CD4-positive, alpha-beta memory T cell (primary cell): ENCODE data around the gene RMRP. TPM values are rescaled to one million over a fixed set of nuclear protein-coding genes. Genes with fewer than 3 reads are reported as not detected.
"Not testable (repeated sequence)": the region's sequence is repeated elsewhere in the genome, so short reads cannot be mapped to it uniquely, and the experiment has no call there.

ENCODE experiments used
- CTCF ChIA-PET: fragments of 350-600 bp; sonication (Branson Sonifier 250); formaldehyde crosslinking; loops from one replicate; lab custom pipeline; 2021; ENCODE audit warnings: inconsistent platforms; ENCODE audit not compliant: partially characterized antibody; lab: Charles Lee
- POLR2A ChIA-PET: fragments of 350-600 bp; sonication (Branson Sonifier 250); formaldehyde crosslinking; loops from one replicate; lab custom pipeline; 2021; ENCODE audit not compliant: partially characterized antibody; lab: Charles Lee
- DNase-seq, 5 donors: peaks; one replicate each; pipeline versions ENCODE4 v3.0.0 to v3.0.0-alpha.2; 2020 to 2022; ENCODE audit warnings: mixed read lengths in 1 of 5
- H3K27ac ChIP-seq: one replicate; pipeline ENCODE4 v1.7.0; 2013; ENCODE audit warnings: low read depth, low read length
- H3K27me3 ChIP-seq: 2 replicates; pipeline ENCODE4 v1.7.0; 2013; ENCODE audit warnings: mild to moderate bottlenecking, low read length, moderate library complexity; ENCODE audit not compliant: insufficient read depth
- H3K36me3 ChIP-seq: 2 replicates; pipeline ENCODE4 v1.7.0; 2013; ENCODE audit warnings: mild to moderate bottlenecking, low read length, moderate library complexity; ENCODE audit not compliant: insufficient read depth
- H3K4me1 ChIP-seq: 2 replicates; pipeline ENCODE4 v1.7.0; 2013; ENCODE audit warnings: mild to moderate bottlenecking, low read length, moderate library complexity; ENCODE audit not compliant: insufficient read depth
- H3K4me3 ChIP-seq, 2 donors: one replicate each; pipeline ENCODE4 v1.7.0; 2013; ENCODE audit warnings: low read length in 2 of 2, mild to moderate bottlenecking in 1 of 2
- H3K9me3 ChIP-seq, 2 donors: one replicate each; pipeline ENCODE4 v1.7.0; 2013; ENCODE audit warnings: low read length in 2 of 2, control low read depth in 1 of 2; ENCODE audit not compliant: control insufficient read depth in 1 of 2
- H3K27ac Mint-ChIP-seq, 7 donors: one replicate each; pipeline ENCODE4 v1.8.0; 2020 to 2021; ENCODE audit warnings: mixed read lengths in 7 of 7, mild to moderate bottlenecking in 6 of 7, inconsistent platforms in 3 of 7, moderate library complexity in 3 of 7
- H3K27me3 Mint-ChIP-seq, 2 donors: one replicate each; pipeline ENCODE4 v1.8.0; 2020 to 2021; ENCODE audit warnings: mixed read lengths in 2 of 2
- H3K36me3 Mint-ChIP-seq, 2 donors: one replicate each; pipeline ENCODE4 v1.8.0; 2020 to 2021; ENCODE audit warnings: mixed read lengths in 2 of 2, inconsistent platforms in 1 of 2, mild to moderate bottlenecking in 1 of 2
- H3K4me1 Mint-ChIP-seq, 4 donors: one replicate each; pipeline ENCODE4 v1.8.0; 2020 to 2021; ENCODE audit warnings: mixed read lengths in 4 of 4, mild to moderate bottlenecking in 1 of 4
- H3K4me3 Mint-ChIP-seq, 8 donors: one replicate each; pipeline ENCODE4 v1.8.0; 2020 to 2021; ENCODE audit warnings: mixed read lengths in 8 of 8, mild to moderate bottlenecking in 7 of 8, moderate library complexity in 6 of 8, inconsistent platforms in 3 of 8
- H3K9me3 Mint-ChIP-seq, 8 donors: one replicate each; pipeline ENCODE4 v1.8.0; 2020 to 2021; ENCODE audit warnings: mixed read lengths in 8 of 8, mild to moderate bottlenecking in 5 of 8, inconsistent platforms in 3 of 8, moderate library complexity in 1 of 8
- intact Hi-C: fragments of 100-400 bp; cut with micrococcal nuclease; formaldehyde crosslinking; loops from one replicate; pipeline ENCODE4 v1.15.1; 2023
- polyA plus RNA-seq, 2 donors: library from polyadenylated mRNA; unstranded; fragments of 300-500 nt; fragmentation: Illumina TruSeq; gene quantifications; one replicate each; pipeline ENCODE4 v1.2.3, GENCODE V29; 2021
- total RNA-seq, 2 experiments: library from RNA; stranded (reverse); gene quantifications; one replicate each; pipeline ENCODE4 v1.2.3, GENCODE V29; 2021

RMRP gene
- total and polyA plus RNA-seq, 4 experiments from 2014 or later, result 54.3 to 21,585 (median 18,678) TPM; not detected in 1

DNA sequence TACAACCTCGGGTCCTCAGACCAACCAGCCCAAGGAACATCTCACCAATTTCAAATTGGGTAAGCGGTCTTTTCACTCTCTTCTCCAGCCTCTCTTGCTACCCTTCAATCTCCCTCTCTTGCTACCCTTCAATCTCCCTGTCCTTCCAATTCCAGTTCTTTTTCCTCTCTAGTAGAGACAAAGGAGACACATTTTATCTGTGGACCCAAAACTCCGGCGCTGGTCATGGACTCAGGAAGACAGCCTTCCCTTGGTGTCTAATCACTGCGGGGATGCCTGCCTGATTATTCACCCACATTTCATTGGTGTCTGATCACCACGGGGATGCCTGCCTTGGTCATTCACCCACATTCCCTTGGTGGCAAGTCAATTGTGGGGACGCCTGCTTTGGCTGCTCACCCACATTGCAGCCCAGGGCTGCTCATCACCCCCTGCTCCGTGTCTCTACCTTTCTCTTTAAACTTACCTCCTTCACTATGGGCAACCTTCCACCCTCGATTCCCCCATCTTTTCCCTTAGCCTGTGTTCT lies 20.3 kb downstream of the RMRP start:
- H3K27ac ChIP-seq, result peak overlapping the region; percentile 4
- H3K9me3 Mint-ChIP-seq, H3K27me3 ChIP-seq, POLR2A ChIA-PET, H3K9me3 ChIP-seq, H3K4me3 ChIP-seq, H3K4me3 Mint-ChIP-seq, H3K27me3 Mint-ChIP-seq, intact Hi-C loops, H3K36me3 ChIP-seq: not testable (repeated sequence)
- Mint-ChIP-seq H3K36me3 (peaks cover 5 to 15% of the 10 kb centered on the region in 2 donors), H3K27ac (peak overlapping the region in 6 of 7 donors; percentile 44 to 93 (median 82)), H3K4me1 (peaks cover 22 to 62% (median 43%) of the 10 kb centered on the region in 4 donors)
- peak in 1 of 5 donors; percentile 21 for DNase-seq
- CTCF ChIA-PET, result interaction anchor here (1.3 to 3.5 kb wide), 2 partner anchors 9 to 21 kb away, joined by 7 to 11 read pairs; partner anchors contain the start of genes CCDC107 and RMRP
- H3K4me1 ChIP-seq, result peaks cover 32% of the 10 kb centered on the region

- H3K27me3 Mint-ChIP-seq, intact Hi-C loops, H3K27ac ChIP-seq, H3K4me3 ChIP-seq, H3K27me3 ChIP-seq, DNase-seq, H3K9me3 Mint-ChIP-seq, H3K36me3 ChIP-seq, H3K9me3 ChIP-seq: not testable (repeated sequence)
- Mint-ChIP-seq H3K4me1 (peaks cover 22 to 61% (median 43%) of the 10 kb centered on the region in 4 donors), H3K36me3 (peaks cover 5 to 15% of the 10 kb centered on the region in 2 donors), H3K4me3 (peak overlapping the region in 2 of 8 donors; percentile 7 to 43), H3K27ac (peak overlapping the region in 5 of 7 donors; percentile 11 to 93 (median 71))
- H3K4me1 ChIP-seq, result peaks cover 32% of the 10 kb centered on the region
- ChIA-PET POLR2A (interaction anchor here (1.9 kb wide), 1 partner anchor 10 kb away, joined by 11 read pairs; no protein-coding TSS in a partner anchor), CTCF (interaction anchor here (1.0 to 1.9 kb wide), 2 partner anchors 9 to 26 kb away, joined by 3 to 7 read pairs; no protein-coding TSS in a partner anchor)
Measured at GRCh38 chr9:35636877-35637246, 21.0 kb downstream of the RMRP start.

DNA sequence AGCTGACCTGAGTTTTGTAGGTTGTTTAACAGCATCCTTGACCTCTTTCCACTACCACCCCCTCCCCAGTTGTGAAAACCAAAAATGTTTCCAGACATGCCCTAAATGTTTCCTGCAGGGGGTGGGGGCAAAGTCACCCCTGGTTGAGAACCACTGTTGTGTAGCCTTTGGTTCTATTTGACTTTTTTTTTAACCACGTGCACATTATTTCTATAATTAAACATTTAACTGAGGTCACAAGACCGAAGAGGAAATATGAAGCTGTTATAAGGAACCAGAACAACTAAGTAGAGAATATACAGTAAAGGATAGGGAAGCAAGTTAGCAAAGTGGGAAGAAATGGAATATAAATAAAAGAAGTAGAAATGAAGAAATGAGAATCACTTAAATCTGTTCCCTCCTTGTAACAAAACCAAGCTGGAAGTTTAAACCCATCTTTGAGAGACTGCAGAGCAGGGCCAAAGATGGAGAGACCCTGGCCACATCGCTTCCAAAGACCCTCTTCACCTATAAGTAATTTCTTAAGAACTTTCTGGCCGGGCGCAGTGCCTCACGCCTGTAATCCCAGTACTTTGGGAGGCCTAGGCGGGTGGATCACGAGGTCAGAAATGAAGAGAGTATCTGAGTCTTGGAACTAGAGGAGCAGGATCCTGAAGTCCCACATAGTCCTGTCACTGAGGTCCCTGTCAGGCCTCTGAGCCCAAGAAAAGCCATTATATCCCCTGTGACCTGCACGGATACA lies 21.5 kb downstream of the RMRP start:
- H3K27me3 Mint-ChIP-seq, result no peaks in the 10 kb centered on the region
- peak overlapping the region in 3 of 8 donors; percentile 22 to 60 (median 43) for H3K4me3 Mint-ChIP-seq
- H3K27ac Mint-ChIP-seq, result peak overlapping the region in 6 of 7 donors; percentile 6 to 71 (median 38)

DNA sequence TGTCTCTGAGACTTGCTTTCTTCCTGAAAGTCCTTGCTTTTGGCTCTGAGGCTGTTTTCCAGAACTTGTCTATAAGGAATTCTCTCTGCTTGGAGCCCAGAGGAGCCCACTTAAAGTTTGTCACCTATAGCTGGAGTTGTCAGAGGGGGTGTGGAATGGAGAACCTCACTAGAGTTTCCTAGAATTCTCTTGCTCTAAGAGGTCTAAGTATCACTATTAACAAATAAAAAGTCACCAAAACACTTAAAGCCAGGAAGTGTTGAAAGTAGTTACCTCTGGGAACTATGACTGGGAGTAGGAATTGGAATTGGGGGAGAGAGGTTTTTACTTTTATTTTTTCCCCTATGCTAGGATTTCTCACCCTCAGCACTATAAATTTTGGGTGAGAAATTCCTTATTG lies 22.1 kb downstream of the RMRP start:
- intact Hi-C loops, result no loop called here
- peaks cover 5 to 6% of the 10 kb centered on the region in 2 donors for H3K36me3 Mint-ChIP-seq
- Histone ChIP-seq H3K27ac (no peak overlapping the region), H3K9me3 (no peaks in the 10 kb centered on the region), H3K36me3 (no peaks in the 10 kb centered on the region), H3K4me3 (no peak overlapping the region), H3K27me3 (no peaks in the 10 kb centered on the region), H3K4me1 (peaks cover 32% of the 10 kb centered on the region)
- no peaks in the 10 kb centered on the region for H3K27me3 Mint-ChIP-seq
- peaks cover 22 to 56% (median 41%) of the 10 kb centered on the region in 4 donors for H3K4me1 Mint-ChIP-seq
- H3K27ac Mint-ChIP-seq, result peak overlapping the region in 3 of 7 donors; percentile 43 to 71 (median 59)
- H3K4me3 Mint-ChIP-seq, result peak overlapping the region in 1 of 8 donors; percentile 28
- no peaks in the 10 kb centered on the region for H3K9me3 Mint-ChIP-seq
- CTCF ChIA-PET, result interaction anchor here (1.0 to 1.9 kb wide), 2 partner anchors 11 to 25 kb away, joined by 3 to 7 read pairs; no protein-coding TSS in a partner anchor
- no peak for DNase-seq
- POLR2A ChIA-PET, result interaction anchor here (1.3 to 1.9 kb wide), 2 partner anchors 11 to 16 kb away, joined by 5 to 11 read pairs; no protein-coding TSS in a partner anchor

More for the DNA sequence above, 21.5 kb downstream of the RMRP start:
- Mint-ChIP-seq H3K9me3 (no peaks in the 10 kb centered on the region), H3K4me1 (peaks cover 22 to 56% (median 41%) of the 10 kb centered on the region in 4 donors), H3K36me3 (peaks cover 5 to 11% of the 10 kb centered on the region in 2 donors)
- H3K27ac ChIP-seq, result no peak overlapping the region
- no peaks in the 10 kb centered on the region for H3K27me3 ChIP-seq
- no peak overlapping the region for H3K4me3 ChIP-seq
- peak in 1 of 5 donors; percentile 33 for DNase-seq
- intact Hi-C loops, result no loop called here
- peaks cover 32% of the 10 kb centered on the region for H3K4me1 ChIP-seq
- H3K9me3 ChIP-seq, result no peaks in the 10 kb centered on the region
- ChIA-PET CTCF (interaction anchor here (1.0 to 1.9 kb wide), 2 partner anchors 10 to 25 kb away, joined by 3 to 7 read pairs; no protein-coding TSS in a partner anchor), POLR2A (interaction anchor here (1.9 kb wide), 1 partner anchor 10 kb away, joined by 11 read pairs; no protein-coding TSS in a partner anchor)
- no peaks in the 10 kb centered on the region for H3K36me3 ChIP-seq

GRCh38 chr9:35629597-35629996 lies 28.2 kb downstream of the RMRP start:
- Histone ChIP-seq H3K27ac (no peak overlapping the region), H3K27me3 (no peaks in the 10 kb centered on the region), H3K4me3 (no peak overlapping the region), H3K4me1 (no peaks in the 10 kb centered on the region), H3K9me3 (no peaks in the 10 kb centered on the region), H3K36me3 (no peaks in the 10 kb centered on the region)
- DNase-seq, result no peak
- Mint-ChIP-seq H3K4me3 (no peak overlapping the region), H3K36me3 (no peaks in the 10 kb centered on the region), H3K9me3 (no peaks in the 10 kb centered on the region), H3K4me1 (peaks cover 1 to 7% (median 4%) of the 10 kb centered on the region in 4 donors), H3K27me3 (no peaks in the 10 kb centered on the region), H3K27ac (no peak overlapping the region)
- intact Hi-C loops, result no loop called here
- ChIA-PET POLR2A (interaction anchor here (1.5 kb wide), 1 partner anchor 10 kb away, joined by 8 read pairs; no protein-coding TSS in a partner anchor), CTCF (interaction anchor here (0.7 to 5.4 kb wide), 5 partner anchors 9 to 108 kb away, joined by 3 to 35 read pairs (median 6); no protein-coding TSS in a partner anchor)

- Histone ChIP-seq H3K4me3 (no peak overlapping the region), H3K27ac (no peak overlapping the region), H3K4me1 (no peaks in the 10 kb centered on the region), H3K27me3 (no peaks in the 10 kb centered on the region), H3K36me3 (no peaks in the 10 kb centered on the region), H3K9me3 (no peaks in the 10 kb centered on the region)
- no peaks in the 10 kb centered on the region for H3K27me3 Mint-ChIP-seq
- H3K9me3 Mint-ChIP-seq, result no peaks in the 10 kb centered on the region
- no peak for DNase-seq
- intact Hi-C loops, result no loop called here
- POLR2A ChIA-PET, result interaction anchor here (1.5 kb wide), 1 partner anchor 9 kb away, joined by 8 read pairs; no protein-coding TSS in a partner anchor
- H3K4me1 Mint-ChIP-seq, result peaks cover 0 to 6% (median 2%) of the 10 kb centered on the region in 4 donors
- no peaks in the 10 kb centered on the region for H3K36me3 Mint-ChIP-seq
- CTCF ChIA-PET, result interaction anchor here (0.6 to 5.4 kb wide), 8 partner anchors 8 to 109 kb away, joined by 3 to 35 read pairs (median 5); no protein-coding TSS in a partner anchor
- no peak overlapping the region for H3K27ac Mint-ChIP-seq
- no peak overlapping the region for H3K4me3 Mint-ChIP-seq
Measured at GRCh38 chr9:35628389-35628991, 29.3 kb downstream of the RMRP start.
